ENCODE results near the gene ASXL1. TPM values are rescaled to one million over a fixed set of nuclear protein-coding genes. Genes with fewer than 3 reads are reported as not detected.

Gene ASXL1
- total RNA-seq (2022) (58.9 and 69.9 TPM in 2 replicates), Bru-seq, nascent RNA (percentile 87 among the genes with signal in this experiment), BruChase-seq, experiment 1, labeled RNA remaining after a 6-hour chase (percentile 84 among the genes with signal in this experiment), BruChase-seq, experiment 2, labeled RNA remaining after a 2-hour chase (percentile 87 among the genes with signal in this experiment)
- long read RNA-seq, partial matches to known transcripts = 1 of 18 reads
- long read RNA-seq, other reads (novel, unspliced or antisense) = 17 of 18 reads

DNA sequence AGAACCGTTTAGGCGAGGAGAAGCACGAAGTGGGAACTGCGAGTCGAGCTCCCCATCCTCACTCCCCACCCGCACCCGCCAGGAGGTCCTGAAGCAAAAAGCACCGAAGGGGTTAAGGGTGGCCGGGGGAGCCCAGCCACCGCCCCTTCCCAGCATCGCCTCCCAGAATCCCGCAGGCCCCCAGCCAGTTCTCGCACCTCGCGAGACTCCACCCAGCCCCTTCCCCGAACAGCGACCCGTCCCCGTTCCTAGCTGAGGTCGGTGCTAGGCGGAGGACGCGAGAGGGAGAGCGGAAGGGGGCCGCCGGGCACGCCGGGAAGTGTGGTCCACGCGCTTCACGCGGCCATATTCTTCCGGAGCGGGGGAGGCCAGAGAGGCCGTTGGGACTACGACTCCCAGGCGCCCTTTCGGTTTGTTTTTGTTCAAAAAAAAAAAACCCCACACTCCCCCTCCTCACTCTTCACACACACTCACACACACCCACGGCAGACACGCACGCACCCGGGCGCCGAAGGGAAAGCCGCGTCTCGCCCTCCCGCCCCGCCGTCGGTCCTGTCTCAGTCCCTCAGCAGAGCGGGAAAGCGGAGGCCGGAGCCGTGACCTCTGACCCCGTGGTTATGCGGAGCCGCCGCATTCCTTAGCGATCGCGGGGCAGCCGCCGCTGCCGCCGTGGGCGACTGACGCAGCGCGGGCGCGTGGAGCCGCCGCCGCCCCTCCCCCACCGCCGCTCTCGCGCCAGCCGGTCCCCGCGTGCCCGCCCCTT lies at the start of gene ASXL1:
ASXL1 (plus strand) TSS at position 463 of the 763 bp plus-strand sequence. CDS start 445 bp downstream, outside the sequence.
- Mint-ChIP-seq H3K27me3 (ENCODE audit: insufficient read depth, unreplicated experiment) (no peaks in the 10 kb centered on the region), H3K4me1 (ENCODE audit: insufficient read depth, unreplicated experiment) (peaks cover 38% of the 10 kb centered on the region)

DNA sequence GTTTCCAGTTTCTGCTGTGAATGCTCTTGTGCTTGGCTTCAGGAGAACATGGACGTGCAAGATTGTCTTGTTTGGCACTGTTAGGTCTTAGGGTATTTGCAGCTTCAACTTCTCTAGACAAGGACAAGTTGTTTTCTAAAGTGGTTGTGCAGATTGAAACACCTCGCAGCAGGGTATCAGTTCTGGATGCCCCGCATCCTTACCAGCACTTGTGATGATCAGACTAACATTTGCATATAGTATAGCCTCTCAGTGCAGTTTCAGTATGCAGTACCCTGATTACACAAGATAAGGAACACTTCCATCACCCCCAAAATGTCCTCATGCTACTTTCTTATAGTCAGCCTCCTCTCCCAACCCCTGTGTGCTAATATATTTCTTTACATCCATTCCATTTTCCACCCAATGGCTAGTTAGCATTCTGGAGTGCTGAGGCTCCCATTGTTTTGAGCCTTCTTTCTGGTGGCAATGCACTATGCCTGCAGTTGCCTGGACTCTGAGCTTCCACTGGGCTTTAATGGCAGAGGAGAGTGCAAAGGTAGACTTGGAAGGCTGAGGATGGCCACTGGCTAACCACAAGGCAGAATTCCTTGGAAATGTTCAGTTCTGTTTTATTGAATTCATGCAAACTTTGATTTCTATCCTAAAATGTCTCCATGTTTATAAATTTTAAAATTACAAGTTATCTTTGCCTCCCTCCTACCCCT lies 45.3 kb upstream of the ASXL1 start:
- DNase-seq (ENCODE audit: unreplicated experiment) = no peak
- H3K9me3 Mint-ChIP-seq (ENCODE audit: unreplicated experiment) = no peaks in the 10 kb centered on the region
- H3K4me3 Mint-ChIP-seq (ENCODE audit: unreplicated experiment) = no peak overlapping the region
- no peaks in the 10 kb centered on the region for H3K27me3 Mint-ChIP-seq (ENCODE audit: insufficient read depth, unreplicated experiment)
- intact Hi-C loops (cut with micrococcal nuclease) = no loop called here
- TF ChIP-seq, protein P1, sequence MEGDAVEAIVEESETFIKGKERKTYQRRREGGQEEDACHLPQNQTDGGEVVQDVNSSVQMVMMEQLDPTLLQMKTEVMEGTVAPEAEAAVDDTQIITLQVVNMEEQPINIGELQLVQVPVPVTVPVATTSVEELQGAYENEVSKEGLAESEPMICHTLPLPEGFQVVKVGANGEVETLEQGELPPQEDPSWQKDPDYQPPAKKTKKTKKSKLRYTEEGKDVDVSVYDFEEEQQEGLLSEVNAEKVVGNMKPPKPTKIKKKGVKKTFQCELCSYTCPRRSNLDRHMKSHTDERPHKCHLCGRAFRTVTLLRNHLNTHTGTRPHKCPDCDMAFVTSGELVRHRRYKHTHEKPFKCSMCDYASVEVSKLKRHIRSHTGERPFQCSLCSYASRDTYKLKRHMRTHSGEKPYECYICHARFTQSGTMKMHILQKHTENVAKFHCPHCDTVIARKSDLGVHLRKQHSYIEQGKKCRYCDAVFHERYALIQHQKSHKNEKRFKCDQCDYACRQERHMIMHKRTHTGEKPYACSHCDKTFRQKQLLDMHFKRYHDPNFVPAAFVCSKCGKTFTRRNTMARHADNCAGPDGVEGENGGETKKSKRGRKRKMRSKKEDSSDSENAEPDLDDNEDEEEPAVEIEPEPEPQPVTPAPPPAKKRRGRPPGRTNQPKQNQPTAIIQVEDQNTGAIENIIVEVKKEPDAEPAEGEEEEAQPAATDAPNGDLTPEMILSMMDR (IDR thresholded peaks at IDR 0.05; ENCODE audit: unreplicated experiment) = no peak
- H3K36me3 Mint-ChIP-seq (ENCODE audit: insufficient read depth, unreplicated experiment) = peaks cover 42% of the 10 kb centered on the region
- H3K4me1 Mint-ChIP-seq (ENCODE audit: insufficient read depth, unreplicated experiment) = no peaks in the 10 kb centered on the region
- CTCF ChIA-PET = interaction anchor here (0.7 kb wide), 2 partner anchors 58 to 652 kb away, joined by 3 read pairs; no protein-coding TSS in a partner anchor
- BruUV-seq (replicated peaks) = no TSS peak
- no peak overlapping the region for H3K27ac Mint-ChIP-seq (ENCODE audit: low read depth, unreplicated experiment)
- POLR2A ChIA-PET = interaction anchor here (0.6 kb wide), 1 partner anchor 39 kb away, joined by 3 read pairs; no protein-coding TSS in a partner anchor

More for the DNA sequence above, at the start of gene ASXL1:
- ChIA-PET CTCF (interaction anchor here (0.6 to 1.1 kb wide), 3 partner anchors 10 to 611 kb away, joined by 3 to 4 read pairs (median 3); no protein-coding TSS in a partner anchor), POLR2A (interaction anchor here (0.6 to 4.5 kb wide), 20 partner anchors 10 to 1132 kb away, joined by 3 to 51 read pairs (median 4); partner anchors contain the start of genes CBFA2T2, PLAGL2 and TM9SF4)
- Mint-ChIP-seq H3K36me3 (ENCODE audit: insufficient read depth, unreplicated experiment) (peaks cover 5% of the 10 kb centered on the region), H3K4me3 (ENCODE audit: unreplicated experiment) (peak within 1 kb of the TSS; percentile 87), H3K9me3 (ENCODE audit: unreplicated experiment) (no peaks in the 10 kb centered on the region), H3K27ac (ENCODE audit: low read depth, unreplicated experiment) (peak within 1 kb of the TSS; percentile 96)
- peak; percentile 96 for DNase-seq (ENCODE audit: unreplicated experiment)
- intact Hi-C loops (cut with micrococcal nuclease) = loop anchor here (5.0 kb wide), 1 partner anchor 151 kb away; the partner anchor contains the start of genes PLAGL2 and POFUT1
- no TSS peak for BruUV-seq (replicated peaks)
- TF ChIP-seq, protein P1 (IDR thresholded peaks at IDR 0.05; ENCODE audit: unreplicated experiment) = no peak

DNA sequence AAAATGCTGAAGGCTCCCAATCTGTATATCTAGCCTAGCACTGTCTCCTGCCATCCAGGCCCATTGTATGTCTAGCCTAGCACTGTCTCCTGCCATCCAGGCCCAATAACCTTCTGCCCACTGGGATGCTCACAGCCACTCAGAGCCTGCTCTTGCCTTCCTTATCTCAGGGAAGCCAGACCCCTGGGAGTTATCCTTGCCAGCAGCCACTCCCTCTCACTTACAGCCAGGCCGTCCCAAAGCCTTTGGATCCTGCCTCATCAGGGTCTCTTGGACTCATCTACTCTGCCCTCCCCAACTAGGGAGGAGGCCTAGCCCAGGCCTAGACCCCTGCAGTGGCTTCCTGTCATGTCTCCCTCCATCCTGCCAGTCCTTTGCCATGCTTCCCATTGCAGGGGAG lies 43.4 kb upstream of the ASXL1 start:
- Mint-ChIP-seq H3K27me3 (ENCODE audit: insufficient read depth, unreplicated experiment) (no peaks in the 10 kb centered on the region), H3K36me3 (ENCODE audit: insufficient read depth, unreplicated experiment) (peaks cover 56% of the 10 kb centered on the region), H3K4me1 (ENCODE audit: insufficient read depth, unreplicated experiment) (no peaks in the 10 kb centered on the region), H3K4me3 (ENCODE audit: unreplicated experiment) (no peak overlapping the region), H3K9me3 (ENCODE audit: unreplicated experiment) (no peaks in the 10 kb centered on the region), H3K27ac (ENCODE audit: low read depth, unreplicated experiment) (no peak overlapping the region)
- ChIA-PET CTCF (interaction anchor here (0.6 to 2.3 kb wide), 3 partner anchors 22 to 495 kb away, joined by 3 to 9 read pairs (median 3); no protein-coding TSS in a partner anchor), POLR2A (no interaction called here)
- TF ChIP-seq, protein P1 (IDR thresholded peaks at IDR 0.05; ENCODE audit: unreplicated experiment) = no peak
- intact Hi-C loops (cut with micrococcal nuclease) = no loop called here
- no peak for DNase-seq (ENCODE audit: unreplicated experiment)
- BruUV-seq (replicated peaks) = no TSS peak
